HG02798 (cell line): ENCODE measurements around the gene A2M.

ENCODE experiments used
- ATAC-seq: cut with Tn5 transposase; IDR thresholded peaks from one replicate; pipeline ENCODE4 v1.9.1; 2021; ENCODE audit warnings: mild to moderate bottlenecking; ENCODE audit not compliant: unreplicated experiment, poor library complexity

Gene A2M

DNA sequence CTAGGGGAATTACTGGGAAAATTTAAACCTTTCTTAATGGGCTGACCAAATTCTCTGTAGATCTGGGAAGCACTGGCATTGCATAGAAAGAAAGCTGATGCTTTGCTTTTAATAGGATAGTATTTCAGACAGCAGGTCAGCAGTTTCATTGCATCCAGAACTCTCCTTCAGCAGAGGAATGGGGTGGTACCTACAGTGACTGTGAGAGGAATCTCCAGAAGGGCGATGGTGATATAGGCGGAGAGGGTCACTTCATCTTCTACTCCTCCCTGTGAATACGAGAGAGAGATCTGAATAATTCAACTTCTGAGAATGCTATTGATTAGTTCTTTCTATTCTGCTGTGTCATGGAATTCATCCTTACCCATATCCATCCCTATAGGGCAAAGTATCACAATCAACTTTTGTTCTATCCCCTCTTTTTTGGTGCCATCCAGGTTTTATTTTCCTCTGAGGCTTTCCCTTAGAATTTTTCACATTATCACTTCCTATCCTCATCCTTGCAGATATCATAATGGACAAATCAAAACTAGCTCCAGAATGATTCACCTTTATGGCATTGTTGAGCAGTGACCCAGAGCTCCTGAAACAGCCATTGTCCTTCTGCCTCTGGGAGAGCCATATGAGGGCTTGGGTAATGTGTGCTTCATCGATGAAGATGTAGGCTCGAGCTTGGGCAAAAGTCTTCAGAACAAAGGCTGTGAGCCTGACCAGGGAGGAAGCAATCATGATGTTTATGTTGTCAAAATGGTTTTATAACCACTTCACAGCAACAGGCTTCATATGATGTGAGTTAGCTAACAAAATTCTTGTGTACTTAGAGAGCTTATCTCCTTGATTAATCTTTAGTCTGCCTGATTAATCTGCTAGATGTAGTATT lies 38.3 kb downstream of the A2M start:
- ATAC-seq = no peak

DNA sequence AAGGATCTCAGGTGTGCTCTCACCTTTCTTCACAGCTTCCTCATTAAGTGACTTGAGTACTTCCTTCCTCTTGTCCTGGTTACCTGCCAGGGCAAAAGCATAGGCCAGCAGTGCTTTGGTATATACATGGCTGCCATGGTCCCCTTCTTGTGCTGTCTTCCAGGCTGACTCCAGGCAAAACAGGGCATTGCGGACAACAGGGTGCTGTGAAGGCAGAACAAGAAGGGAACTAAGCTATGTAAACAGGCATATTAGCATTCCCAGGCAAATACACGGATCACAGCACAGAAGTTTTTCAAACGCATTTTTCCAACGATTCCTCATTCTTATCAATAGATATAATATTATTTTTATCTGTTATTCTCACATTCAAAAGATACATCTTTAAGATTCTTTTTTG lies 39.0 kb downstream of the A2M start:
- no peak for ATAC-seq

DNA sequence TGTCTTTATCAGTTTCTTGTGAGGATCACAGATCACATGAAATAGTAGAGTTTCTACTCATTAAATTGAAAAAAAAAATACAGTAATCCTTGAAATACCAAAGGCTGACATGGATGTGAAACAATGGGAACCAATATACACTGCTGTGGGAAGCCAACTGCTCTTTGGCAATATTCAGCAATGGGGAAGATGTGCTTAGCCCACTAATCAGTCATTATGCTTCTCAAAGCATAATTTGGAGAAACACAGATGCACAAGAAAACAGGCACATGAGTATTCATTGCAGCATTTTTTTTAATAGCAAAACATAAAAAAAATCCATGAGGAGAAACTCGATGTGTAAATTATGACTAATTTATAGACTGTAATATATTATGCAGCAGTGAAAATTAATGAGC lies 40.6 kb downstream of the A2M start:
- ATAC-seq = no peak

DNA sequence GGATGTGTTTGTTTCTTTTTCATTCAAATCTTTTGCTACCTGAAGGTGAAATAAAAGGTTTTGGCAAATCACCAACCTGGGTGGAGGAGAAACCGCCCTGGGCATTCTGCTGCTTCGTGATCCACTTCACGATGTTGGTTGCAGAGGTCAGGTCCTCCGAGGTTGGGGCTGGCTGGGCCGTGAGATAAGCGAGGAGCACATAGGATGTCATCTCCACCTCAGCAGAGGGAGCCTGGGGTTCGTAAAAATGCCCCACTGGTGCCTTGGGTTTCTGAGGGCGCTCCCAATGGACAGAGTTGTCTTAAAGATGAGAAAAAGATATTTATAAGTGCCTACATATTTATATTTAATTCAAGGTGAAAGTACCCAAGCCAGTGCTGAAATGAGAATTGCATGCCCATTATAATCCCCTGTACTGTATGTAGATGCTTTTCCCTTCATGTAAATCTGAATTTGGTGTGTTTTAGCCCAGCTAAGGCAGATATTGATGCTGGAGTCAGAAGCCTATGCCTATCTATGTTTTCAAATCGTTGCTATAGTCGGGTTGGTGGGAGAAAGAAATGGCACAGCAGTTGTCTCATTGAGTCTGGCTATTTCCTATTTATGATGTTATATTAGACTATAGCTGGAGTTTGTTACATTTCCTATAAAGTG lies 41.1 kb downstream of the A2M start:
- no peak for ATAC-seq

DNA sequence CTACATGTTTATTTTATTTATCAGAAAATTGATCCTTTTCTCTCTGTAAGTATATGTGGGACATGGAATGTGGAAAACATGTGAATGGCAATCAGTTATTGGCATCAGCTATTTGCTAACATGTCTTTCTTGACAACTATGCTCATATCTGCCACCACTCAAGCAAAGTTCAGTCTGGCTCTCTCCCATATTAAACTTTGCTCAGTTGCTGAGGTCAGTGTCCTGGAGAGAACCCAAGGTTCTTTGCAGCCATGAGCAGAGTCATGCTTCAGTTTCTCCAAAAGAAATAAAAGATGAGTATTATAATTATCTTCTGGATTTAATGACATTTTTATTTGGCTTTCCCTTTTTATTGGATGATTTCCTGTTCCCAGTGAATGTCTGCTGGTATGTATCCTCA lies 42.6 kb downstream of the A2M start:
- no peak for ATAC-seq

DNA sequence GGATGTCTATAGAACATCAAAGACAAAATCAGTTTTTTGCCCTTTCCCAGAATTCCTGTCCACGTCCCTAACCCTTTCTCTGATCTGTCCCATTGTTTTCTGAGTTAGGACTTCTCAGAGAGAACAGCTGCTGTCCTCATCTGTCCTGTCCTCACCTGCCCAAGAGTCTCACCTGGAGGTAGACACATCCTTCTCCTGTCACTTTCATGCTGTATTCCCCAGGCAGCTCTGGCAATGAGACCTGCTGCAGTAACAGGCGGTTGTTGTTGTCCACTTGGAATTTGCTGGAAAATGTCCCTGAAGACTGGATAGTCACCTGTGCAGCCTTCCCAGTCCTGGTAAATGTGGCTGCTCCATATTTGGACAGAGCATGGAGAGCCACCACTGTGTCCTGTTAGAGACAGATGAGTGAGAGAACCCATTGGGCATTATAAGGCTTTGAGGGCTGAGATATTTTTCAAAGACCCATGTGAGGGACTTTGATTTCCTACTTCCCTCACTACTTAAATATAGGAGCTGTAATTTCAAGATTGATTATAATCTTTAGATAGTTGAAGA lies 43.2 kb downstream of the A2M start:
- ATAC-seq = no peak

DNA sequence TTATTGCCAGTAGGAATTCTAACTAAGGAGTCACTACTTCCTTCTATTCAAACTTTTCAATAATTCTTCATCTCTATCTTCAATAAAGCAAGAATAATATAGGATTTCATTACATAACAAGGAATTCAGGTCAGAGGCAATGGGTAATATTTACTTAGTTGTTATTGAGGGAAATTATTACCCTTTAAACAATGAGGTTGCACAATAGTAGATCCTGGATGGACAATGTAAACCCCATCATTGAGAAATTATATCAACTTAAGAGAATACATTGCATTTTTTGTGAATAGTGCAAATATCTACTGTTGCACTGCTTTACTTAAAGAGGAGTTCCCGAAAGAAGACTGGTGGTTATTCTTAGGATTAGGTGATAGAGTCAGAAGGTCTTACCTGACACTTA lies 43.8 kb downstream of the A2M start:
- ATAC-seq = no peak

DNA sequence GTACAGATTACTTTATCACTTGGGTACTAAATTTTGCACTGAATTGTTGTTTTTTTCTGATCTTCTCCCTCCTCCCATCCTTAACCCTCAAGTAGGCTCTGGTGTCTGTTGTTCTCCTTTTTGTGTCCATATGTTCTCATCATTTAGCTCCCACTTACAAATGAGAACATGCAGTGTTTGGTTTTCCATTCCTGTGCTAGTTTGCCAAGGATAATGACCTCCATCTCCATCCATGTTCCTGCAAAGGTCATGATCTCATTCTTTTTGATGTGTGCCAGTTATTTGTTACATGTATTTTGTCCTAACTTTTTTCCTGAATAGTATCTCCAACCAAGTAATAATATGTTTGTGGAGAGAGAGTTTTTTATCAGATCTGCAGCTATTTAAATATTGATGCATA lies 44.2 kb downstream of the A2M start:
- ATAC-seq = no peak

DNA sequence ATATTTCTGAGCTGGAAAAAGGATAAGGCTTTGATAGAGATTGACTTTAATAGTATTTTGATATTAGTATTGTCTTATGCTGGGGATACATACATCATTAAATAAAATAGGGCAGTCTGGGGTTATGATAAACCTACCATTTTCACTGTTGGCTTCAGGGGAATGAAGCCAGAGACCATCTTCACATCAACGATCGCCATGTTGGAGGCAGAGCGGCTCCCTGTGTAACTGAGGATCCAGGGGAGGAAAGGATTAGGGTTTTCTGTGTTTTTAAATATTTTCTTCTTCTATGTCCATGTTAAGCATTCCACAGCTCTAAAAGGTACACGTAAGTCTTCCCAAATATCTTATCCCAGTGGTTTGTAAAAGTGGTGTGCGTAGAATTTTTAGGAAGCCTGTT lies 45.4 kb downstream of the A2M start:
- no peak for ATAC-seq

DNA sequence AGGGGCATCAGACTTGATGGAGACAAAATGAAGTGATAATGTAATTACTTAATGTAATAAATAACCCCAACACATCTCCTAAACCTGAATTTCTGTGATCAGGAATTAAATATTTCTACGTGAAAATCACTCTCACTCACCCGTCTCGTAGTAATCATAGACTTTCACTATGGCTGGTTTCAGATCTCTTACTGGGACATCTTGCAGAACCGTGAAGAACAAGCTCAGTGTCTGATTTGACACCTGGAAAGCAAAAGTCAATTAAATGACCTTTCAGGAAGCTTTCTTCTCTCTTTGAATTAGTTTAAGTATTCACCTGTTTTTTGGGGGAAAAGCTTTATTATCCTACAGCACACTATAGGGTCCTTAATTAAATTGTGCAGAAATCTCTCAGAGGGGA lies 47.1 kb downstream of the A2M start:
- ATAC-seq = no peak

DNA sequence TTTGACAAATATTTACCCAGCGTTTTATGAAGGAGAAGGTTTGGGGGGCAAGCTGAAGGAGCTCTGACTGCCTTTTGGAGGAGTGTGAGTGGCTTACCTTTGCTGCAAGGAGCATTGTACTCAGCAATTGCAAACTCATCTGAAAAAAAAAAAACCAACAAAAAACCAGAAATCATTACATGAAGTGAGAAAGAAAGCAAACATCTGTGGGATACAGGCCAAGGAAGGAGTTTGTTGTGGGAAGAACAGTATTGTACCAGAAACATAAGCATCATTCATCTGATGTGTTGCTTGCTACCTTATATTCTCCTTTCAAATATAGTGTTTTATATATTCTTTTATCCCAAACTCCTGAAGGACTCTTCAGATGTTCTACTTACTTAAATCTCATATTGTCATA lies 47.6 kb downstream of the A2M start:
- no peak for ATAC-seq

DNA sequence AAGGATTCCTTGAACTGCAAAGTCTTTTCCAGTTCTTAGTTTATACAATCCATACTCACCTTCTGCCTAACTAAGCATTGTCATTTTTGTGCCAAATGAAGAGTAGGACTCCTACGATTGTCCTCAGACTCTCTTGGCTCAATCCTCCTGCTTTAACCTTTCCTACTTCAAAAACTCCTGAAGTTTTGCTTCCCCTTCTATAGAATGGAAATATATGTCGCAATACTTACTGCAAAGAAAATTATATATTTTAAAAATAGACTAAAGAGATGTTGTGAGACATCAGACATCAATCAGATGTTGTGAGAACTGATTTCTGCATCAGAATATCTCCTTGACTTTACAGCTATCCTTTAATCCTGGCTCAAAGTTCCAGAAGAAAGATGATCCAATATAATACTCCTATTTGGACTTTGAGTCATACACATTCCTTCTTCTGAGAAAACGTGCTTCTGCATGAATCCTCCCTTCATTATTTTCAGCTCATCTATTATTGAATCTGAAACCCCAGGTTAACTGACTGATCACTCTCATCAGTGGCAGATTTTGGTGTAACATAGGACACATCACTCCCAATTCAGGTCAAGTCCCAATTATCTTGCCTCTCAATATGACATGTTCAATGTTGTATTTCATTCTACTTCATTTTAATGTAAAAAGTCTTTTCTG lies 48.8 kb downstream of the A2M start:
- ATAC-seq = no peak

DNA sequence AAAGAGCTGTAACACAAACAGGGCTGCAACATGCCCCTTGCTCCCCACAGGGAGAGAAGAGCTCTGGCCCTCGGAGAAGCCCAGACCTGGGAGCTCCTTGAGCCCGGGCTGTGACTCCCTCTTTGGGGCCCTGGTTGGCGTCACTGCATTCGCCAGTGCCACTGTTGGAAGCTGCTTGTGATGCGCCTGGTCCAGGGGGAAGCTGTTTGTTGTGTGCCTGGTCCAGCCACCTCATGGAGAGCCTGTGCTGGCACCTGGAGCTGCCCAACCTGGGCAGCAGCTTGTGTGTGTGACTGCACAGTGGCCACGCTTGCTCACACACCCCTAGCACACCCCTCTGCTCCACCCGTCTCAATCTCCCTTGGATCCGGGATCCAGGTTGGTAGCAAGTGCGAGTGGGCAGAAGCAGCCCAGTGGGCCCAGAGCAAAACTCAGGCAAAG lies 49.5 kb downstream of the A2M start:
- no peak for ATAC-seq

DNA sequence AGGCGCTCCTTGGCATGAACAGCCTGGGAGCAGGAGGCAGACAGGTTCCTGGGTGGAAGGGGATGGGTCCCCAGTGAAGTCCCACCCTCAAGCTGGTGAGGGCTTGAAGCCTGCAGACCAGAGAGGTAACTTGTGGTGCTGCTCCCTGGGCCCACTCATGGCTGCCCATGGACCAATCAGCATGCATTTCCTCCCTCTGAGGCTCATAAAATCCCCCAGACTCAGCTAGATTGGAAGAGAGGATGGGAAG lies 50.2 kb downstream of the A2M start:
- no peak for ATAC-seq

DNA sequence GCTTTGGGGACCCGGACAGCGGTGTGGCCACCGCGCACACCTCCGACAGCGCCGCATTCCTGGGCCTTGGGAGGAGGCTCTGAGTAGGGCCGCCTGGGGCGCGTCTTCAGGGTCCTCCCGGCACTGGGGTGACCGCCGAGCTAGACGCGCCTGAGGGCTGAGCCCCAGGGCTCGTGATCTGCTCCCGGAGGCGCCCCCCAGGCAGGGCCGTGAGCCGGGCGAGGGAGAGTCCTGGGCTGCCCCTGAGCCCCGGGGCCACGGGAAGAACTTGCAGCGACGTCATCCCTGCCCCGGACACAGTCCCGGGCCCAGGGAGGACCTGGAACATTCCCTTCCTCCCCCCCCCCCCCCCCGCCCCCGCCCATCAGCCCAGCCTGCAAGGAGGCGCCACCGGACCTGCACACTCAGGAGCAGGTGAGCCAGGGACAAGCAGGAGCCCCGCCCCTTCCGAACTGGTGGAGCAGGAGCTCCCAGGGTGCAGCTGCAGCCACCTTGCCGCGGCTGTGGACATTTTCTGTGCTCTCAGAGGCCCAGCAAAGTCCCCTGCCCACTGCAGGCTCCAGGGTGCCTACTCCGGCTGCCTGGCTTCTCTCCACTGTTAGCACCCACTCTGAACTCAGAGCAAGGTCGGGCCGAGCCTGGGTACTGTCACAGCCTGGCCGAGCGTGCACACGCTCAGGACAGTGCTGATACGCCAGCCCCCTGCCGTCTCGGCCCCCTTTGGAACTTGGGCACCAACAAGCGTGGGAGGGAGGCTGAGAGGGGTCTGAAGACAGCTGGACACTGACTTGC lies 50.7 kb downstream of the A2M start:
- peak; percentile 21 for ATAC-seq

DNA sequence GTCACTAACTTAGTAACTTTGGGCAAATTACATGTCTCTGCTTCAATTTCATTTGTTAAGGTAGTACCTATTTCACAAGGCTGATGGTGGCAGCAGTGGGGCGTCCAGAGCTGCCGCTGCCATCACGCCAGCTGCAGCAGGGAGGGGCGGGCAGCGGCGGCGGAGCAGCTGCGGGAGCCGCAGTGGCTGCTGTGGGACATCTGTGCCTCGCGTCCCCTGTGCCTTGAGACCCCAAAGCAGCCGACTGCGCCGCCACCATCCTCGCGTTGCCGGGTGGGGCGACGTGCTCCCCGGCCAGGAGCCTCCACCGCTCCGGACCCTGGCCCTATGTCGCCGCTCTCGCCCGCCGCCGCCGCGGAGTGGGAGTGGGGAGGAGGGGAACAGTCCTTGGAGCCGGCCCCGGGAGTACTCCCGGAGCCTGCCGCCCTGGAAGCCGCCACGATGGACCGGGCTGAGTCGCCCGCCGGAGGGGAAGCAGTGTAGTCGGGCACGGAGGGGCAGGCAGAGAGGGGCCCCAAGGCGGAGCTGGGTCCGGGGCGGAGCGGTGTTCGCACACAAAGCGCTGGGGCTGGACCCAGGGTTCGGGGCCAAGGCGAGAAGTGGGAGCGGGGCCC lies 51.4 kb downstream of the A2M start:
- ATAC-seq = peak; percentile 70

DNA sequence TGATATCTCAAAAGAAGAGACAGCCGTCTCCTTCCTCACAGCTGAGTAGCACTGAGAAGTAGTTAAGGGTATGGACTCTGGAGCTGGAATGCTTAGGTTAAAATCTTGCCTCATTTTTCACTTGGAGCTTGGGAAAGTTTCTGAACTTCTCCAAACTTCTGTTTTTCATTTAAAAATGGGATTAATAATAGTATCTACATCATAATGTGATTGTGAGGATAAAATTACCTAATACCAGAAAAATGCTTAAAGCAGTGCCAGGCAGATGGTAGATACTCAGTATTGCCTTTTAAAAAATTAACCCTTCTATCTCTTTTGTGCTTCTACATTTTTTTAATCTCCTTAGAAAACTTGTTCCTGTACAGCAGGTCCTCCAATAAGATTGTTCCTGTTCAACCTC lies 63.1 kb downstream of the A2M start:
- no peak for ATAC-seq

DNA sequence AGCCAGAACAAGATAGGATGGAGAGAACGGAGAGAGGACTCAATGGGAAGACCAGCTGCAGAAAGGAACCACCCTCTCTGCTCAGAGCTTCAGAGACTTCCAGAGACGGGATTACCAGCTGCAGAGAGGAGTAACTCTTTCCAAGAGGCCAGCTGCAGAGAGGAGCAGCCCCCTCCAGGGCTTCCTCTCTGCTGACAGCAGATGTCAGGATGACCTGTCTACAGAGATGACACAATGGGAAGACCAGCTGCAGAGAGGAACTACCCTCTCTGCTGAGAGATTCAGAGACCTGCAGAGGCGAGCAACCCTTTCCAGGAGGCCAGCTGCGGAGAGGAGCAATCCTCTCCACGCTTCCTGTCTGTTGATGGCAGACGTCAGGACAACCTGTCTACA lies 64.6 kb downstream of the A2M start:
- ATAC-seq = no peak

DNA sequence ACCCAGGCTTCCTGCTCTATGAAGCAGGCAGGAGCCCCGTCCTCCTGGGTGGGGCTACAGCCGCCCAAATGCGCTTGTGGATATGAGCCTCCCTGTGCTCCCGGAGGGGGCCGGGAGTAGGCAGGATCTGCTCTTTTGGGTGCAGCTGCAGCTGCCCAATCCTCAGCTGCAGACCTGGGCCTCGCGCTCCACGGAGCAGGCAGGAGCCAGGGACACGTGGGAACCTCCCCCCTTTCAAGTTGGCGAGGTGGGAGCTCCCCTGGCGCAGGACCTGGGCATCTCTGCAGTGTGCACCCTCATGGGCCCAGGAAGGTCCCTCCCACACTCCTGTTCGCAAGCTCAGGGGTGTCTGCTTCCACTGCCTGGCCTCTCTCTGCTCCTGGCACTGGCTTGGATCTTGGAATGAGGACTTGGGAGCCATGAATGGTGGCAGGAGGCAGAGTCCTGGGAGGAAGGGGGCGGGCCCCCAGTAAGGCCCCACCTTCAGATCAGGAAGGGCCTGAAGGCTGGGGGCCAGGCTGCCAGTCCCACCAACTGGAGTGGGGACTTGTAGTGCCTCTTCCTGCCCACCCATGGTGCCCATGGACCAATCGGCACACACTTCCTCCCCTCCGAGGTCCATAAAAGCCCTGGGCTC lies 65.1 kb downstream of the A2M start:
- no peak for ATAC-seq
